Activated naive CD8-positive, alpha-beta T cell treated with anti-CD3 and anti-CD28 coated beads, Interleukin-2, amount 10 ng/mL, durations not matched to agents 7 days and 5 days (primary cell): ENCODE measurements around the gene NMNAT2. TPM values are rescaled to one million over a fixed set of nuclear protein-coding genes. Genes with fewer than 3 reads are reported as not detected.
"Not testable (repeated sequence)": the region's sequence is repeated elsewhere in the genome, so short reads cannot be mapped to it uniquely, and the experiment has no call there.

Experiments used
- ATAC-seq: fragments of 150-1000 bp; cut with Tn5 transposase; one replicate; pipeline ENCODE4 v1.10.0; 2021; ENCODE audit warnings: low read depth, moderate library complexity
- POLR2A ChIA-PET: fragments of 350-600 bp; sonication (Branson Sonifier 250); formaldehyde crosslinking; loops from one replicate; lab custom pipeline; 2021; ENCODE audit warnings: antibody characterized with exemption; lab: Charles Lee
- DNase-seq: peaks from one replicate; pipeline ENCODE4 v3.0.0; 2021
- H3K27ac Mint-ChIP-seq: one replicate; pipeline ENCODE4 v1.8.0; 2022; ENCODE audit warnings: mild to moderate bottlenecking, mixed read lengths
- H3K27me3 Mint-ChIP-seq: one replicate; pipeline ENCODE4 v1.8.0; 2022; ENCODE audit warnings: mild to moderate bottlenecking, moderate library complexity, mixed read lengths
- H3K36me3 Mint-ChIP-seq: one replicate; pipeline ENCODE4 v1.8.0; 2021; ENCODE audit warnings: mild to moderate bottlenecking, mixed read lengths
- H3K4me1 Mint-ChIP-seq: one replicate; pipeline ENCODE4 v1.8.0; 2021; ENCODE audit warnings: mixed read lengths
- H3K4me3 Mint-ChIP-seq: one replicate; pipeline ENCODE4 v1.8.0; 2022; ENCODE audit warnings: mild to moderate bottlenecking, moderate library complexity, mixed read lengths
- H3K9me3 Mint-ChIP-seq: one replicate; pipeline ENCODE4 v1.8.0; 2021; ENCODE audit warnings: mixed read lengths
- total RNA-seq, 2 experiments: library from RNA; stranded (reverse); gene quantifications; one replicate each; pipeline ENCODE4 v1.2.3, GENCODE V29; 2021

Gene NMNAT2
- total RNA-seq, 2 experiments from 2014 or later: not detected

GRCh38 chr1:183279835-183280234 is 138.3 kb downstream of the NMNAT2 start:
- ATAC-seq: no peak
- Mint-ChIP-seq H3K27me3 (peaks cover 4% of the 10 kb centered on the region), H3K9me3 (no peaks in the 10 kb centered on the region), H3K4me1 (peaks cover 3% of the 10 kb centered on the region), H3K36me3 (no peaks in the 10 kb centered on the region), H3K27ac (no peak overlapping the region), H3K4me3 (no peak overlapping the region)
- POLR2A ChIA-PET: no interaction called here
- no peak for DNase-seq

GRCh38 chr1:183278739-183279591 is 139.2 kb downstream of the NMNAT2 start:
- Mint-ChIP-seq H3K27me3 (no peaks in the 10 kb centered on the region), H3K4me3 (no peak overlapping the region), H3K27ac (no peak overlapping the region), H3K4me1 (peaks cover 3% of the 10 kb centered on the region), H3K9me3 (no peaks in the 10 kb centered on the region), H3K36me3 (no peaks in the 10 kb centered on the region)
- POLR2A ChIA-PET: no interaction called here
- no peak for DNase-seq
- ATAC-seq: no peak

GRCh38 chr1:183277821-183278738 is 140.1 kb downstream of the NMNAT2 start:
- ATAC-seq: no peak
- Mint-ChIP-seq H3K4me1 (peaks cover 3% of the 10 kb centered on the region), H3K36me3 (no peaks in the 10 kb centered on the region), H3K27ac (no peak overlapping the region), H3K4me3 (no peak overlapping the region), H3K27me3 (no peaks in the 10 kb centered on the region), H3K9me3 (no peaks in the 10 kb centered on the region)
- no peak for DNase-seq
- POLR2A ChIA-PET: no interaction called here

- POLR2A ChIA-PET: no interaction called here
Measured at GRCh38 chr1:183276386-183277080, 141.6 kb downstream of the NMNAT2 start.

GRCh38 chr1:183275322-183275721 is 142.9 kb downstream of the NMNAT2 start:
- Mint-ChIP-seq H3K27ac (no peak overlapping the region), H3K36me3 (no peaks in the 10 kb centered on the region), H3K27me3 (peaks cover under 1% of the 10 kb centered on the region), H3K9me3 (no peaks in the 10 kb centered on the region), H3K4me1 (no peaks in the 10 kb centered on the region), H3K4me3 (no peak overlapping the region)
- no peak for DNase-seq
- POLR2A ChIA-PET: no interaction called here
- no peak for ATAC-seq

More at GRCh38 chr1:183276386-183277080, 141.6 kb downstream of the NMNAT2 start:
- DNase-seq: no peak
- Mint-ChIP-seq H3K9me3 (no peaks in the 10 kb centered on the region), H3K4me3 (no peak overlapping the region), H3K27me3 (no peaks in the 10 kb centered on the region), H3K4me1 (peaks cover 3% of the 10 kb centered on the region), H3K27ac (no peak overlapping the region), H3K36me3 (no peaks in the 10 kb centered on the region)
- ATAC-seq: no peak

GRCh38 chr1:183274836-183275235 is 143.3 kb downstream of the NMNAT2 start:
- Mint-ChIP-seq H3K36me3 (no peaks in the 10 kb centered on the region), H3K4me3 (no peak overlapping the region), H3K27ac (no peak overlapping the region), H3K4me1 (no peaks in the 10 kb centered on the region), H3K9me3 (no peaks in the 10 kb centered on the region), H3K27me3 (peaks cover 2% of the 10 kb centered on the region)
- POLR2A ChIA-PET: no interaction called here
- DNase-seq (no peak), ATAC-seq (no peak)

- H3K9me3 Mint-ChIP-seq, H3K36me3 Mint-ChIP-seq, H3K4me3 Mint-ChIP-seq, H3K27ac Mint-ChIP-seq, H3K27me3 Mint-ChIP-seq, ATAC-seq, H3K4me1 Mint-ChIP-seq, POLR2A ChIA-PET, DNase-seq: not testable (repeated sequence)
Measured at GRCh38 chr1:183273984-183274383, 144.2 kb downstream of the NMNAT2 start.

GRCh38 chr1:183273300-183273699 is 144.9 kb downstream of the NMNAT2 start:
- Mint-ChIP-seq H3K4me1 (no peaks in the 10 kb centered on the region), H3K36me3 (no peaks in the 10 kb centered on the region), H3K27ac (no peak overlapping the region), H3K4me3 (no peak overlapping the region), H3K27me3 (peaks cover 4% of the 10 kb centered on the region), H3K9me3 (no peaks in the 10 kb centered on the region)
- POLR2A ChIA-PET: no interaction called here
- DNase-seq (no peak), ATAC-seq (no peak)

GRCh38 chr1:183272390-183272848 is 145.8 kb downstream of the NMNAT2 start:
- Mint-ChIP-seq H3K9me3 (no peaks in the 10 kb centered on the region), H3K27me3 (peaks cover 4% of the 10 kb centered on the region), H3K4me3 (no peak overlapping the region), H3K36me3 (no peaks in the 10 kb centered on the region), H3K27ac (no peak overlapping the region), H3K4me1 (no peaks in the 10 kb centered on the region)
- POLR2A ChIA-PET: no interaction called here
- DNase-seq: no peak
- ATAC-seq: no peak

- Mint-ChIP-seq H3K9me3 (no peaks in the 10 kb centered on the region), H3K27me3 (peaks cover 7% of the 10 kb centered on the region), H3K4me3 (no peak overlapping the region), H3K36me3 (no peaks in the 10 kb centered on the region), H3K4me1 (no peaks in the 10 kb centered on the region), H3K27ac (no peak overlapping the region)
- no peak for DNase-seq
- ATAC-seq: no peak
- POLR2A ChIA-PET: no interaction called here
Measured at GRCh38 chr1:183270541-183271141, 147.5 kb downstream of the NMNAT2 start.

GRCh38 chr1:183267646-183268431 is 150.3 kb downstream of the NMNAT2 start:
- H3K27ac Mint-ChIP-seq: no peak overlapping the region

GRCh38 chr1:183263886-183264602 is 154.1 kb downstream of the NMNAT2 start:
- ATAC-seq (no peak), DNase-seq (no peak)
- no peaks in the 10 kb centered on the region for H3K36me3 Mint-ChIP-seq
- no peaks in the 10 kb centered on the region for H3K4me1 Mint-ChIP-seq
- H3K27me3 Mint-ChIP-seq: peaks cover 21% of the 10 kb centered on the region
- POLR2A ChIA-PET: no interaction called here
- no peak overlapping the region for H3K27ac Mint-ChIP-seq
- H3K9me3 Mint-ChIP-seq: no peaks in the 10 kb centered on the region
- no peak overlapping the region for H3K4me3 Mint-ChIP-seq

More at GRCh38 chr1:183267646-183268431, 150.3 kb downstream of the NMNAT2 start:
- H3K4me3 Mint-ChIP-seq: no peak overlapping the region
- no peaks in the 10 kb centered on the region for H3K4me1 Mint-ChIP-seq
- DNase-seq: no peak
- H3K27me3 Mint-ChIP-seq: peaks cover 18% of the 10 kb centered on the region
- H3K36me3 Mint-ChIP-seq: no peaks in the 10 kb centered on the region
- no peak for ATAC-seq
- POLR2A ChIA-PET: no interaction called here
- no peaks in the 10 kb centered on the region for H3K9me3 Mint-ChIP-seq
